ENCODE measurements around the gene BLTP2.

Gene BLTP2

GRCh38 chr17:28598389-28598788 is 46.6 kb downstream of the BLTP2 start:
- Histone ChIP-seq H3K4me1 (ENCODE audit: insufficient read depth, low read length) (peaks cover 7% of the 10 kb centered on the region; the same call in 1 of the 2 replicates), H3K9me3 (ENCODE audit: insufficient read depth, low read depth, low read length) (no peaks in the 10 kb centered on the region), H3K36me3 (ENCODE audit: insufficient read depth, low read length) (peaks cover 34% of the 10 kb centered on the region), H3K27ac (ENCODE audit: low read depth, low read length) (peak overlapping the region; percentile 74), H3K4me3 (ENCODE audit: low read length) (peak overlapping the region; percentile 95), H3K27me3 (ENCODE audit: insufficient read depth, low read length) (peaks cover 3% of the 10 kb centered on the region; the same call in 1 of the 2 replicates), H3K9ac (ENCODE audit: low read depth, low read length) (peak overlapping the region; percentile 97)
- WGBS: 3% methylated on average over 17 of the region's 17 CpGs

- H3K4me1 ChIP-seq (ENCODE audit: insufficient read depth, low read length): peaks cover 7% of the 10 kb centered on the region; the same call in 1 of the 2 replicates
- H3K9ac ChIP-seq (ENCODE audit: low read depth, low read length): peak overlapping the region; percentile 97
- H3K27ac ChIP-seq (ENCODE audit: low read depth, low read length): peak overlapping the region; percentile 74; the same call in 1 of the 2 replicates
- H3K27me3 ChIP-seq (ENCODE audit: insufficient read depth, low read length): peaks cover 3% of the 10 kb centered on the region; the same call in 1 of the 2 replicates
- H3K4me3 ChIP-seq (ENCODE audit: low read length): peak overlapping the region; percentile 95
- WGBS: 37% methylated on average over 4 of the region's 5 CpGs
- peaks cover 40% of the 10 kb centered on the region for H3K36me3 ChIP-seq (ENCODE audit: insufficient read depth, low read length)
- no peaks in the 10 kb centered on the region for H3K9me3 ChIP-seq (ENCODE audit: insufficient read depth, low read depth, low read length)
Observed at GRCh38 chr17:28597606-28598383, 47.2 kb downstream of the BLTP2 start.
